Measurements from ENCODE around the gene HBEGF.

Gene HBEGF

GRCh38 chr5:140293091-140293848, 53.1 kb downstream of the HBEGF start:
- TF ChIP-seq GATA3 (IDR thresholded peaks at IDR 0.05; ENCODE audit: low read depth, low read length) (no peak), GATA2 (IDR thresholded peaks at IDR 0.05; ENCODE audit: low read depth, low read length) (no peak)

GRCh38 chr5:140292212-140293036, 54.0 kb downstream of the HBEGF start:
- TF ChIP-seq GATA3 (IDR thresholded peaks at IDR 0.05; ENCODE audit: low read depth, low read length), result no peak
- no peak for TF ChIP-seq GATA2 (IDR thresholded peaks at IDR 0.05; ENCODE audit: low read depth, low read length)

- TF ChIP-seq GATA3 (IDR thresholded peaks at IDR 0.05; ENCODE audit: low read depth, low read length) (no peak), GATA2 (IDR thresholded peaks at IDR 0.05; ENCODE audit: low read depth, low read length) (no peak)
Measured at GRCh38 chr5:140287801-140288521, 58.4 kb downstream of the HBEGF start.

GRCh38 chr5:140286424-140286823, 60.0 kb downstream of the HBEGF start:
- no peak for TF ChIP-seq GATA3 (IDR thresholded peaks at IDR 0.05; ENCODE audit: low read depth, low read length)
- no peak for TF ChIP-seq GATA2 (IDR thresholded peaks at IDR 0.05; ENCODE audit: low read depth, low read length)

GRCh38 chr5:140284013-140284412, 62.4 kb downstream of the HBEGF start:
- TF ChIP-seq GATA3 (IDR thresholded peaks at IDR 0.05; ENCODE audit: low read depth, low read length), result no peak

All from SH-SY5Y (cell line).